ENCODE measurements around the gene EXTL1. TPM values are rescaled to one million over a fixed set of nuclear protein-coding genes. Genes with fewer than 3 reads are reported as not detected.

Gene EXTL1
- total RNA-seq, 1 experiment from 2014 or later, result 0.15 TPM

DNA sequence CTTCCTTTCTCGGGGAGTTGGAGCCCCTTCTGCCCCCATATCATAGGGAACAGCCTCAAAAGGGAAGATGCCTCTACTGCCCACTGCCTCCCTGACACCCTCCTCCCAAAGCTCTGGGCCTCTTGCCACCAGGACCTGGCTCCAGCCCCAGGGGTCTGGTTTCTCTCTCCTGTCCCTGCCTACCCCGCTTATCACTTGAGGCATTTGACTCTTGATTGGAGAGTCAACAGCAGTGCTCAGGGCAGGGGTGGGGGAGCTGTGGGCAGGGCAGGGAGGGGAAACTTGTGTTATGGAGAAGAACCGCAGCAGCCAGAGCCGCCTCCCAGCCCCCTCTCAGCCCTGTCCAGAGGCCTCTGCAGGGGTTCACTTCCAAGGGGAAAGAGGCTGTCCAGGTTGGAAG lies 45.3 kb downstream of the EXTL1 start:
- no peaks in the 10 kb centered on the region for H3K36me3 ChIP-seq (ENCODE audit: control insufficient read depth in 1 of 2, insufficient read depth in 2 of 2, low read length in 2 of 2)
- DNase-seq (ENCODE audit: low read depth, low spot score) (no peak), ATAC-seq (no peak)
- H3K9me2 ChIP-seq (ENCODE audit: insufficient read depth), result no peaks in the 10 kb centered on the region
- ChIA-PET POLR2A (no interaction called here), RAD21 (ENCODE audit: low non-redundant PET in 1 of 2, low total read pairs in 2 of 2, uncharacterized antibody in 2 of 2, unreplicated experiment in 2 of 2) (no interaction called here), CTCF (no interaction called here)
- no peaks in the 10 kb centered on the region for H3K4me1 ChIP-seq (ENCODE audit: control insufficient read depth in 1 of 2, insufficient read depth in 2 of 2, low read length in 2 of 2)
- no peak overlapping the region for H3K9ac ChIP-seq (ENCODE audit: low read length)
- H3K9me3 ChIP-seq (ENCODE audit: control insufficient read depth in 1 of 2, insufficient read depth in 1 of 2, low read depth in 1 of 2, low read length in 2 of 2), result no peaks in the 10 kb centered on the region
- BruUV-seq (replicated peaks), result no TSS peak
- no peak overlapping the region for H2AFZ ChIP-seq (ENCODE audit: low read depth, low read length, poor library complexity, severe bottlenecking)
- intact Hi-C loops (cut with micrococcal nuclease), result no loop called here
- TF ChIP-seq POLR2A (IDR thresholded peaks at IDR 0.05; ENCODE audit: borderline replicate concordance, extremely low read depth, insufficient read depth, insufficient read length) (no peak), JUND (IDR thresholded peaks at IDR 0.05) (no peak), CTCF (IDR thresholded peaks at IDR 0.05 in 2 of 3, conservative IDR thresholded peaks at IDR 0.05 in 1 of 3; ENCODE audit: borderline replicate concordance in 1 of 3, insufficient read depth in 1 of 3, low read depth in 2 of 3, low read length in 2 of 3) (no peak), EZH2 (IDR thresholded peaks at IDR 0.05) (no peak), SRF (IDR thresholded peaks at IDR 0.05; ENCODE audit: low read depth) (no peak), ATF3 (IDR thresholded peaks at IDR 0.05) (no peak), POLR2AphosphoS5 (IDR thresholded peaks at IDR 0.05; ENCODE audit: low read depth, low read length) (no peak), ELF1 (IDR thresholded peaks at IDR 0.05; ENCODE audit: borderline replicate concordance, low read depth) (no peak), YY1 (IDR thresholded peaks at IDR 0.05; ENCODE audit: extremely low read depth, insufficient replicate concordance, low read depth, low read length) (no peak), RAD21 (IDR thresholded peaks at IDR 0.05; ENCODE audit: low read depth) (no peak), CBX3 (IDR thresholded peaks at IDR 0.05; ENCODE audit: low read depth) (no peak), TCF7L2 (IDR thresholded peaks at IDR 0.05; ENCODE audit: borderline replicate concordance, extremely low read depth, insufficient read depth, insufficient read length) (no peak)
- TF ChIP-seq, protein P1, sequence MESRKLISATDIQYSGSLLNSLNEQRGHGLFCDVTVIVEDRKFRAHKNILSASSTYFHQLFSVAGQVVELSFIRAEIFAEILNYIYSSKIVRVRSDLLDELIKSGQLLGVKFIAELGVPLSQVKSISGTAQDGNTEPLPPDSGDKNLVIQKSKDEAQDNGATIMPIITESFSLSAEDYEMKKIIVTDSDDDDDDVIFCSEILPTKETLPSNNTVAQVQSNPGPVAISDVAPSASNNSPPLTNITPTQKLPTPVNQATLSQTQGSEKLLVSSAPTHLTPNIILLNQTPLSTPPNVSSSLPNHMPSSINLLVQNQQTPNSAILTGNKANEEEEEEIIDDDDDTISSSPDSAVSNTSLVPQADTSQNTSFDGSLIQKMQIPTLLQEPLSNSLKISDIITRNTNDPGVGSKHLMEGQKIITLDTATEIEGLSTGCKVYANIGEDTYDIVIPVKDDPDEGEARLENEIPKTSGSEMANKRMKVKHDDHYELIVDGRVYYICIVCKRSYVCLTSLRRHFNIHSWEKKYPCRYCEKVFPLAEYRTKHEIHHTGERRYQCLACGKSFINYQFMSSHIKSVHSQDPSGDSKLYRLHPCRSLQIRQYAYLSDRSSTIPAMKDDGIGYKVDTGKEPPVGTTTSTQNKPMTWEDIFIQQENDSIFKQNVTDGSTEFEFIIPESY (IDR thresholded peaks at IDR 0.05; ENCODE audit: extremely low read depth, insufficient replicate concordance, low read length), result no peak
- H3K4me3 ChIP-seq (replicated peaks in 1 of 2; ENCODE audit: low read depth in 1 of 2, low read length in 2 of 2), result no peak overlapping the region
- H3K27me3 ChIP-seq (ENCODE audit: insufficient read depth, low read length), result no peaks in the 10 kb centered on the region; the same call in 1 of the 2 replicates
- no peak overlapping the region for H3K4me2 ChIP-seq (ENCODE audit: low read length)
- H4K20me1 ChIP-seq (ENCODE audit: insufficient read depth), result no peaks in the 10 kb centered on the region
- H3K27ac ChIP-seq (ENCODE audit: low read depth, low read length), result no peak overlapping the region
- no peaks in the 10 kb centered on the region for H3K79me2 ChIP-seq (ENCODE audit: insufficient read depth, low read length)
